ENCODE data around the gene POLH.
"Not testable (repeated sequence)": the region's sequence is repeated elsewhere in the genome, so short reads cannot be mapped to it uniquely, and the experiment has no call there.

Gene POLH

DNA sequence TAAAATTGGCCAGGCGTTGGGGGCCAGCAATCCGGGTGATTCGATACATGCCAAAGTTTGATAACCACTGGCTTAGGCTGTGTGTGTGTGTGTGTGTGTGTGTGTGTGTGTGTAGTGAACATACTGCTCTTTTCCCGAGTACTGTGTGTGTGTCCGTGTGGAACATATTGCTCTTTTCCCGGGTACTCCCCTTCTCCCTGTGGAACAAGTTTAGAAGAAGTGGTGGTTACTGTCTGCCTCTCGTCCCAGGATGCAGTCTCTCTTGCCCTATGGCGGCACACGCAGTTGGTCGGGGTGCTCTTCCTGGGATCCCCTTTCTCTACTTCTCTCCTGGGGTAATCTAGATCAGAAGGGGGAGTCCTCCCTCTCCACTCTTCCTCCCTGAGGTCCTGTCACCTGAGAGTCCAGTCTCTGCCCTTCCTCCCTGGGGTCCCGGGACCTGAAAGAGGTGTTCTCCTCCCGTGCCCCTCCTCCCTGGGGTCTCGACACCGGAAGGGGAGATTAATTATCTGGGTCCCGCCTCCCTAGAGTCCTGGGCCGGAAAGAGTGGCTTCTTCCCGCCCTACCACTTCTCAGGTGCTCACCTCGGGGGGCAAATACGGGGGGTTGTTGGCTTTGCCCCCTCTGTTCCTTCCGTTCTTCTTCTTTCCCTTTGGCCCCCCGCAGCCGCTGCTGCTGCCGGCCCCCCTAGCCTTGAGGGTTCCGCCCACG, 52.6 kb downstream of the POLH start:
- no peak for DNase-seq (ENCODE audit: low read depth)
- peak overlapping the region; percentile 82 for H3K4me3 ChIP-seq (ENCODE audit: low read depth, low read length)

DNA sequence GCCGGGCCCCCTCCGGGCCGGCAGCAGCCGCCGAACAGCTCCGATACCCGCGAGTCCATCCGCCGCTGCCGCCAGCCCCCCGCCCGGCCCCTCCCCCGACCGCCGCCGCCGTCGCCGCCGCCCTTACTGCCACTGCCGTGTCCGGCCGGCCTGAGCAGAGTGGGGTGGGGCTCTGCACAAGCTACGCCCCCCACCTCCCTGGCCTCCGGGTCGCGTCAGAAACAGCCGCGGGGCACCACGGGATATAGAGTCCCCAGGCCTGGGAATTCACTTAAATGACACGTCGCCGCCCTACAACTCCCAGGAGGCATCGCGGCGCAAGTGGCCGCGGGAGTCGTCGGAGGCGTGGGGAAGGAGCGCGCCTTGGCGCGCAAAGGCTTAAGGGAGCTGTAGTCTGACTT, 53.1 kb downstream of the POLH start, which contains the start of gene GTPBP2:
TSS of gene GTPBP2 (minus strand) at position 161 of the 401 bp plus-strand sequence. CDS start at position 59, 102 bp downstream.
- peak; percentile 98 for DNase-seq (ENCODE audit: low read depth)
- peak within 1 kb of the TSS; percentile 82 for H3K4me3 ChIP-seq (ENCODE audit: low read depth, low read length)

DNA sequence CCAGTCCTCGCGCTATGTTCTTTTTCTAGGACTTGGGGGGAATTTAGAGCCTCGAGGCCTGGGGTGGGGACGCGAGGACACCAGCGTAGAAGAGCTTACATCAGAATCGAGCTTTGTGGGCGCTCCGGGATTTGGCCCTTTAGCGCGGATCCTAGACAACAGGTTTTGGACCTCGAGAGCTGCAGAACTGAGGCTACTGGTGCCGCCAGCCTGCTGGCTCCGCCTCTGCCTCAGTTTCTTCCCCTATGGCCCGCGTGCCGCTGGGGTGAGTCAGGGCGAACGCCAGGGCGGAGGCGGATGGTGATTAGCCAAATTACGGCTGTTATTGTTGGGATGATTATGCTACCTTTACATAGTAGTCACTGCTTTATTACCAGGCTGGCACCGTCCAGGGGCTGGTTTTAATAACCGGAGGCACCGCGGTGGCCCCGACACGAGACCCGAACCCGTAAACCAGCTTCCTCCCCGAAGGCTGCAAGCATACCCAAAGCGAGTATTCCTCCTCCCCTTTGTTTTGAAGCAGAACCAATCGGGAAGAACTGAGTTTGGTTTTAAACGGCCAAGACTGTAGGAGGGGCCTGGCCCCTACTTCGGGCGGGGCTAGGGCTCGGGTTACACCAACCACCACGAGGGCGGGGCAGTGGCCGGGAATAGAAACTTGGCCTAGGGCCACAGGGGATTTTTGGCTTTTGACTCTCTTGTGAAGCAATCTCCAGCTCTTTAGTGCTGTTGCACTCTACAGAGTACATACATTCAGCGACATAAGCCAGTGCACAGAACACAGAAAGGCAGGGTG, 53.7 kb downstream of the POLH start:
- peak; percentile 96 for DNase-seq (ENCODE audit: low read depth)
- peak overlapping the region; percentile 82 for H3K4me3 ChIP-seq (ENCODE audit: low read depth, low read length)

DNA sequence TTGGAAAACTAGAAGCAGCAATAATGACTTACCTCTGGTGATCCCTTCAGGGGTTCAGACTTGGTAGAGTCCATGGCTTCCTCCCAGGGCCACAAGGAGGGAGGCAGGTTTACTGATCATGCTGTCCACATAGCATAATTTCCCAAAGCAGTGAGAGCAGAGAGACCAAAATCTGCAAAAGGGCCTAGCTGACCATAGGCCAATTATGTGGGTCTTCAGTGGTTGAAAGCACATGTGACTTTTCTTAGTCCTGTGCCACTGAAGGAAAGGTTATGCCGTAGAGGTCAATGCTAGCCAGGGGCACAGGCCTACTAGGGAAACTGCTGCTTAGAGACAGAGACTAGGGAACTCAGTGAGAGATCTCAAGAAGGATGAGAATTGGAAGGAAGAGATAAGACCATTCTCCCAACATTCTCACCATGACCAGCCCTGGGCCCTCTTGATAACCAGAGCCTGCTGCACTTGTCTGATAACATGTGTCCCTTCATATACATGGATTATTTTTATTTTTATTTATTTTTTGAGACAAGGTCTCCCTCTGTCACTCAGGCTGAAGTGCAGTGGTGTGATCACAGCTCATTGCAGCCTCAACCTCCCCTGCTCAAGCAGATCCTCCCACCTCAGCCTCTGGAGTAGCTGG, 55.1 kb downstream of the POLH start:
- DNase-seq (ENCODE audit: low read depth): no peak
- H3K4me3 ChIP-seq (ENCODE audit: low read depth, low read length): no peak overlapping the region

DNA sequence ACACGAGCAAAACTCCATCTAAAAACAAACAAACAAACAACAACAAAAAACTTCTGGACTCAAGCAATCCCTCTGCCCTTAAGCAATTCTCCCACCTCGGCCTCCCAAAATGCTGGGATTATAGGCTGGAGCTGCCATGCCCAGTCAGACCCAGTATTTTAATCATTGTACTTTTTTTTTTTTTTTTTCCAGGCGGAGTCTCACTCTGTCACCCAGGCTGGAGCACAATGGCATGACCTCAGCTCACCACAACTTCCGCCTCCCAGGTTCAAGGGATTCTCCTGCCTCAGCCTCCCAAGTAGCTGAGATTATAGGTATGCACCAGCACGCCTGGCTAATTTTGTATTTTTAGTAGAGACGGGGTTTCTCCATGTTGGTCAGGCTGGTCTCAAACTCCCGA, 57.0 kb downstream of the POLH start:
- H3K4me3 ChIP-seq (ENCODE audit: low read depth, low read length); DNase-seq (ENCODE audit: low read depth): not testable (repeated sequence)

DNA sequence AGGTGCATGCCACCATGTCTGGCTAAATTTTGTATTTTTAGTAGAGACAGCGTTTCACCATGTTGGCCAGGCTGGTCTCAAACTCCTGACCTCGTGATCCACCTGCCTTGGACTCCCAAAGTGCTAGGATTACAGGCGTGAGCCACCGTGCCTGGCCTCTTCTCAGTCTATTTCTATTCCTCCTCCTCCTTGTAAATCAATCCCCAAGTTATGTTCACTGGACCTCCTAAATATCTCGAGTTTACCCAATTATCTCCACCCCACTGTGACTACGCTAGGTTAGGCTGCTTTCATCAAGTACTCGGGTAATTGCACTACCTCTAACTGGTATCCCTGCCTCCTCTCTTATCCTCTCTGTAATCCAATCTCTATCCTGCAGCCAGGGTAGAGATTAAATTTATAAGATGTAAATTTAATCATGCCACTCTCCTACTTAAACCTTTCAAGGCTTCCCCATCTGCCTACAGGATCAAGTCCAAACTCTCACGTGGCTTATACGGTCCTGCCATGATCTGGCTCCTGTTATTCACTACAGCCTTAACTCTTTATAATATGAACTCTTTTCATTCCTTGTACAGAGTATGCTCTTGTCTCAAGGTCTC, 58.8 kb downstream of the POLH start:
- DNase-seq (ENCODE audit: low read depth): no peak
- H3K4me3 ChIP-seq (ENCODE audit: low read depth, low read length): no peak overlapping the region

DNA sequence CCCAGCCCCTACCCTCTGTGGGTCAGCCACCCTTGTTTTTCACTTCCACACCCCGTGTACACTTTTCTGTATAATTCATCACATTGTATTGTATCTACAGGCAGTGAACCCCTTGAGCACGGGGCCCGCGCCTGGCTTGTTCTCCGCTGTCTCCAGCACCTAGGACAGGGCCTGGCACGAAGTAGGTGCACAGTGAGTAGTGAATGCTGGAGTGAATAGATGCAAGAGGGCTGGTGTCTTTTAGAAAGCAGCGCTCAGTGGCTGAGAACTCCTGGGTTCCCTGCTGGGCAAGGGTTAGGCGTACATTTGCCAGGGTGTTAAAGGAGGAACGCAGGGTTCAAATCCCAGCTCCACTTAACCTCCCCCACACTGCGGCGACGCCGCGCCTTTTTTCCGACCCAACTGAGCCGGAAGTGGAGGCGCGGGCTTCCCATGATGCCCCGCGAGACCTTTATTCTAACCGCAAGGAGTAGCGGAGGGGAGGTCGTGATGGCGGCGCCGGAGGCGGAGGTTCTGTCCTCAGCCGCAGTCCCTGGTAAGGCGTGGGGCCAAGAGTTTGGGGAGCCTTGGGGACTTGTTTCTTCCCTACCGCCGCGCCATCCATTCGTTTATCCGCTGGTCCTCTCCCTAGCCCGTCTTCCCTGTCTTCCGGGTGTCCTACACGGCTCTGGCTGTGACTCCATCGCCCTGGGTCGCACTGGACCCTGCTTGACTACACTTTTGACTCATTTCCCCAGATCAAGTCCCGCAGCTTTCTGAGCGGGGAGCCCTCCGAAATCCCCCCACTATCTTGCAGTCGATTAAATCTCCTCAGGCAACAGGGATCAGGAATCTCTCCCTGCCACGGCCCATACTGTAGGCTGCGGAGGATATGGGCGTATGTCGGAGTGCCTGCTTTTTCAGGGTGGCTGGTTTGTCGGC, 59.7 kb downstream of the POLH start, which contains the start of gene MAD2L1BP:
TSS of gene MAD2L1BP (plus strand) at position 454 of the 921 bp plus-strand sequence. CDS start at position 490, 36 bp downstream.
- DNase-seq (ENCODE audit: low read depth): no peak
- peak within 1 kb of the TSS; percentile 88 for H3K4me3 ChIP-seq (ENCODE audit: low read depth, low read length)

DNA sequence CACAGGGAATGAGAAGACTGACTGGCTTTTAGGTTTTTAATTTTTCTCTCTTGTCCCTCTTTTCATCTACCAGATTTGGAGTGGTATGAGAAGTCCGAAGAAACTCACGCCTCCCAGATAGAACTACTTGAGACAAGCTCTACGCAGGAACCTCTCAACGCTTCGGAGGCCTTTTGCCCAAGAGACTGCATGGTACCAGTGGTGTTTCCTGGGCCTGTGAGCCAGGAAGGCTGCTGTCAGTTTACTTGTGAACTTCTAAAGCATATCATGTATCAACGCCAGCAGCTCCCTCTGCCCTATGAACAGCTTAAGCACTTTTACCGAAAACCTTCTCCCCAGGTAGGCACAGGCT, 60.3 kb downstream of the POLH start:
- peak overlapping the region; percentile 88 for H3K4me3 ChIP-seq (ENCODE audit: low read depth, low read length)
- no peak for DNase-seq (ENCODE audit: low read depth)

DNA sequence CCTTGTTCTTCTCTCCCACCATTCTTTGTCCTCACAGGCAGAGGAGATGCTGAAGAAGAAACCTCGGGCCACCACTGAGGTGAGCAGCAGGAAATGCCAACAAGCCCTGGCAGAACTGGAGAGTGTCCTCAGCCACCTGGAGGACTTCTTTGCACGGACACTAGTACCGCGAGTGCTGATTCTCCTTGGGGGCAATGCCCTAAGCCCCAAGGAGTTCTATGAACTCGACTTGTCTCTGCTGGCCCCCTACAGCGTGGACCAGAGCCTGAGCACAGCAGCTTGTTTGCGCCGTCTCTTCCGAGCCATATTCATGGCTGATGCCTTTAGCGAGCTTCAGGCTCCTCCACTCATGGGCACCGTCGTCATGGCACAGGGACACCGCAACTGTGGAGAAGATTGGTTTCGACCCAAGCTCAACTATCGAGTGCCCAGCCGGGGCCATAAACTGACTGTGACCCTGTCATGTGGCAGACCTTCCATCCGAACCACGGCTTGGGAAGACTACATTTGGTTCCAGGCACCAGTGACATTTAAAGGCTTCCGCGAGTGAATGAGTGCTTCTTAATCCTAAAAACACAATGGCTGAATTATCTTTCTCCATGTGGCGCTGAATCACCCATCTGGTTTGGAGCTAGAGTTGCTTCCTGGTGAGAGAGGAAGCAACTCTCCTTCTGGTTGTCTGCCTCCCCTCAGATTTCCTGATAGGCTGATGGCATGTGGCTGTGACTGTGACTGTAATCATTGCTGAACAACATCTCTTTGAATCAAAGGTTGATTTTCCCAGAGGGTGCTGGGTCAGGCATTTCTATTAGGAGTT, 64.2 kb downstream of the POLH start:
- DNase-seq (ENCODE audit: low read depth): no peak
- H3K4me3 ChIP-seq (ENCODE audit: low read depth, low read length): no peak overlapping the region

DNA sequence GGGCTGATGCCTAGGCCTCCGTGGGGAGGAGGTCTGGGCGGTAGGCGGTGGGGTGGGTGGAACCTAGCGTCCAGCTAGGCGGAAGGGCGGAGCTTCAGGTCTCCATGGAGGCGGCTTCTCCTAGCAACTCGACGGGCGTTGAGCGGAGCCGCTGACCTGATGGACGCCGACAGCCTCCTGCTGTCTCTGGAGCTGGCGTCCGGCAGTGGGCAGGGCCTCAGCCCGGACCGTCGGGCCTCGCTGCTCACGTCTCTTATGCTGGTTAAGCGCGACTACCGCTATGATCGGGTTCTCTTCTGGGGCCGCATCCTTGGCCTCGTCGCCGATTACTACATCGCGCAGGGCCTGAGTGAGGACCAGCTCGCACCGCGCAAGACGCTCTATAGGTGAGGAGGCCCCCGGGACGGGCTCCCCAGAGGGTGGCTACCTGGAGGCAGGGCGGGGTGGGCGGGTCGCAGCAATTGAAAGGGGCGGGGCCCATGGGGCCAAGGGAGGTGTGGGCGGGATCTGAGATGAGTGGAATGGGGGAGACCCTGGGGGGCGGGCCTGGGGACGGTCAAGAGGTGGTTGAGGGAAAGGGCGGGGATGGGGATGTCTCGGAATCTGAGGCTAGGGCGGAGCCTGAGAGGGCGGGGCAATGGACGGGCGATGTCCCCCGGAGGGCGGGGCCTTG, 69.1 kb downstream of the POLH start, which contains the start of gene RSPH9:
TSS of gene RSPH9 (plus strand) at position 97 of the 673 bp plus-strand sequence. CDS start at position 160, 63 bp downstream.
- peak; percentile 48 for DNase-seq (ENCODE audit: low read depth)
- peak within 1 kb of the TSS; percentile 56 for H3K4me3 ChIP-seq (ENCODE audit: low read depth, low read length)

DNA sequence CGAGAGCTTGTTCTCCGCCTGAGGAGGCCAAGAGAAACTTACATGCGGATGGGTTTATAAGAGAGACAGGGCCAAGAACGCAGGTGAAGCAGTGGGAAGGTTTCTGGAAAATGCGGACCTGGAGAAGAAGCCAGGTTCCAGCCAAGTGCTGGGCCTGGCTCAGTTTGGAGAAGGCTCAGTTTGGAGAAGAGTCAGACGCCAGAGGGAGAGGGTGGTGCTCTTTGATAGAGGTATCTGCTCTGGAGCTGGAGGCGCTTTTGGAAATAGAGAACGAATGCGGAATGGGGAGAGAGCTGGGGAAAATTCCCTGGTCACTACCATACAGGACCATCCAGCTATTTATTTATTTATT, 69.6 kb downstream of the POLH start:
- H3K4me3 ChIP-seq (ENCODE audit: low read depth, low read length): peak overlapping the region; percentile 56
- DNase-seq (ENCODE audit: low read depth): no peak

DNA sequence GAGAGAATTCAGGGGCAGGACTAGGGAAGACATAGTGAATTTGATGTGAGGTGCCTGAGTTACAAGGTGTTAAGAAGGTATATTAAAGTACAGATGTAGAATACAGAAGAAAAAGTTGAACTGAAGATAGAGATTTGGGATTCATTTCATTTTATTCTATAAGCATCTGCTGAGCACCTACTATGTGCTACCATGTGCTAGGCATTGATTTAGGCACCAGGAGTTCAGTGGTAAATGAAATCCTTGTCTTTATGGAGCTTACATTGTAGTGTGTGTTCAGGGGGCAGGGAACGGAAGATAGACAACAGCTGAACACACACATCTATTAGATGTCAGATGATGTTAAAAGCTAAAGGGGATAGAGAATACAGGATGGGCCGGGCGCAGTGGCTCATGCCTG, 71.6 kb downstream of the POLH start:
- no peak for DNase-seq (ENCODE audit: low read depth)
- no peak overlapping the region for H3K4me3 ChIP-seq (ENCODE audit: low read depth, low read length)

DNA sequence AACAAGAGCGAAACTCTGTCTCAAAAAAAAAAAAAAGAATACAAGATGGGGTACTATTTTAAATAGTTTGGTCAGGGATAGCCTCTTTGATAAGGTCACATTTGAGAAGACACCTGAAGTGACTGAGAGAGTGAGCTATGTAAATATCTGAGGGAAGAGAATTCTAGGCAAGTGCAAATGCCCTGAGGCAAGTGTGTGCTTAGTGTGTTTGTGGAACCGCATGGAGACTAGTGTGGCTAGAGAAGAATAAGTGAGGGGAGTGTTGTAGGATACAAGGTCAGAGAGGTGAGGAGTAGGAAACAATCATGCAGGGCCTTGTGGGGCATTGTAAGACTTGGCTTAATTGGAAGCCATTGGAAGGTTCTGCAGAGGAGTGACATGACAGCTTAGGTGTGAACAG, 72.3 kb downstream of the POLH start:
- H3K4me3 ChIP-seq (ENCODE audit: low read depth, low read length): no peak overlapping the region
- no peak for DNase-seq (ENCODE audit: low read depth)

DNA sequence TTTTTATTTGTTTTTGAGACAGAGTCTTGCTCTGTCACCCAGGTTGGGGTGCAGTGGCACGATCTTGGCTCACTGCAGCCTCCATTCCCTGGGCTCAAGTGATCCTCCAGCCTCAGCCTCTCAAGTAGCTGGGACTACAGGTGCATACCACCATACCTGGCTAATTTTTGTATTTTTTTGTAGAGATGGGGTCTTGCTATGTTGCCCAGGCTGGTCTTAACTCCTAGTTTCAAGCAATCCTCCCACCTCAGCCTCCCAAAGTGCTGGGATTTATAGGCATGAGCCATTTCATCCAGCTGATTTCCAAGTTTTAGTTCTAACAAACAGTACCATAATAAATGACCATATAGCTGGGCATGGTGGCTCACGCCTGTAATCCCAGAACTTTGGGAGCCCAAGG, 76.8 kb downstream of the POLH start:
- DNase-seq (ENCODE audit: low read depth); H3K4me3 ChIP-seq (ENCODE audit: low read depth, low read length): not testable (repeated sequence)

DNA sequence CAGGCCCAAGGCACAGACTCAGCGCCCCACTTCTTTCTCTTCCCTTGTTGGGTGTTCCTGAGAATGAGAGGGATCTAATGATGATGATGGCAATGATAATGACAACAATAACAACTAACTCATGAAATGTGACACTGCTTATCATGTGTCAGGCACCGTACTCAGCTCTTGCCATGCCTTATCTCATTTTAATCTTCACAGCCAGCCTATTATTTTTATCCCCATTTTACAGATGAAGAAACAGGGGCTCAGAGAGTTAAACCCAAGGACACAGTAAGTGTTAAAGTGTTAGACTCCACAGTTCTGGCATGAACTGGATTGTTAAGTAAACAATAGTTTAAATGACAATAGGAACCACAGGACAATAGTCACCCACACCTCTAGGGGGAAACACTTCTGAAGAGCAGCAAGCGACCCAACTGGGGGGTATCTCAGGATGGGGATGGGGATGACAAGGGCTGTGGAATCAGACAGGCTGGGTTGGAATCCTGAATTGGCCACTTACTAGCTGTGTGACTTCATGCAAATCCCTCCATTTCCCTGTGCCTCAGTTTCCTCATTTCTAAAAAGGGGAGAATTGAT, 81.3 kb downstream of the POLH start:
- DNase-seq (ENCODE audit: low read depth): no peak
- no peak overlapping the region for H3K4me3 ChIP-seq (ENCODE audit: low read depth, low read length)

DNA sequence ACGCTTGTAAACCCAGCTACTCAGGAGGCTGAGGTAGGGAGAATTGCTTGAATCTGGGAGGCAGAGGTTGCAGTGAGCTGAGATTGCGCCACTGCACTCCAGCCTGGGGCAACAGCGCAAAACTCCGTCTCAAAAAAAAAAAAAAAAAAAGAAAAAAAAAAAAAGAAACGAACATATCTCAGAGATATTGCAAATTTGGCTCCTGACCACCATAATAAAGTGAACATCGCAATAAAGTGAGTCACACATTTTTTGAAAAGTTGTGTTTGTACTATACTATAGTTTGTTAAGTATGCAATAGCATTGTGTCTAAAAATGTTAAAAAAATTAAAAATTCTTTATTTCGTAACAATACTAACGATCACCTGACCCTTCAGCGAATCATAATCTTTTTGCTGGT, 82.2 kb downstream of the POLH start:
- no peak for DNase-seq (ENCODE audit: low read depth)
- no peak overlapping the region for H3K4me3 ChIP-seq (ENCODE audit: low read depth, low read length)

DNA sequence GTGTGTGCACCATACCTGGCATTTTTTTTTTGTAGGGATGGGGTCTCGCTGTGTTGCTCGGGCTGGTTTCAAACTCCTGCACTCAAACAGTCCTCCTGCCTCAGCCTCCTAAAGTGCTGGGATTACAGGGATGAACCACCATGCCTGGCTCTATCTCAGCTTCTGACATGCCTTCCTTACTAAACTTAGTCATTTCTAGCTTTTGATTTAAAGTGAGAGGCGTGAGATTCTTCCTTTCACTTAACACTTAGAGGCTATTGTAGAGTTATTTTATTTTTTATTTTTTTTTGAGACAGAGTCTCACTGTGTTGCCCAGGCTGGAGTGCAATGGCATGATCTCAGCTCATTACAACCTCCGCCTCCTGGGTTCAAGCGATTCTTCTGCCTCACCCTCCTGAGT, 87.0 kb downstream of the POLH start:
- not testable (repeated sequence) for DNase-seq (ENCODE audit: low read depth); H3K4me3 ChIP-seq (ENCODE audit: low read depth, low read length)
